Fibroblast of the aortic adventitia (primary cell): ENCODE data around the gene SMKR1. TPM values are rescaled to one million over a fixed set of nuclear protein-coding genes. Genes with fewer than 3 reads are reported as not detected.

Experiments used
- DNase-seq: peaks from one replicate; pipeline ENCODE4 v3.0.0-alpha.2; 2010; ENCODE audit warnings: low read depth
- H3K4me3 ChIP-seq: 2 replicates; pipeline ENCODE4 v1.5.1; 2011; ENCODE audit warnings: low read depth, mild to moderate bottlenecking, control low read depth, low read length, moderate library complexity
- total RNA-seq: library from RNA; depleted of rRNA; stranded (reverse); fragments of >200 nt; gene quantifications from 2 replicates; pipeline ENCODE4 v1.2.3, GENCODE V29; 2012; ENCODE audit warnings: low replicate concordance
- TF ChIP-seq, protein P1 (sequence below): IDR thresholded peaks from 2 replicates; pipeline ENCODE4 v1.5.1; 2011; ENCODE audit warnings: mild to moderate bottlenecking, low read length, control low read depth, inconsistent platforms; ENCODE audit not compliant: insufficient read depth

The SMKR1 gene
- total RNA-seq, 1 donor = 0.72 TPM

GRCh38 chr7:129482781-129483180 lies 19.6 kb upstream of the SMKR1 start:
- TF ChIP-seq, protein P1, sequence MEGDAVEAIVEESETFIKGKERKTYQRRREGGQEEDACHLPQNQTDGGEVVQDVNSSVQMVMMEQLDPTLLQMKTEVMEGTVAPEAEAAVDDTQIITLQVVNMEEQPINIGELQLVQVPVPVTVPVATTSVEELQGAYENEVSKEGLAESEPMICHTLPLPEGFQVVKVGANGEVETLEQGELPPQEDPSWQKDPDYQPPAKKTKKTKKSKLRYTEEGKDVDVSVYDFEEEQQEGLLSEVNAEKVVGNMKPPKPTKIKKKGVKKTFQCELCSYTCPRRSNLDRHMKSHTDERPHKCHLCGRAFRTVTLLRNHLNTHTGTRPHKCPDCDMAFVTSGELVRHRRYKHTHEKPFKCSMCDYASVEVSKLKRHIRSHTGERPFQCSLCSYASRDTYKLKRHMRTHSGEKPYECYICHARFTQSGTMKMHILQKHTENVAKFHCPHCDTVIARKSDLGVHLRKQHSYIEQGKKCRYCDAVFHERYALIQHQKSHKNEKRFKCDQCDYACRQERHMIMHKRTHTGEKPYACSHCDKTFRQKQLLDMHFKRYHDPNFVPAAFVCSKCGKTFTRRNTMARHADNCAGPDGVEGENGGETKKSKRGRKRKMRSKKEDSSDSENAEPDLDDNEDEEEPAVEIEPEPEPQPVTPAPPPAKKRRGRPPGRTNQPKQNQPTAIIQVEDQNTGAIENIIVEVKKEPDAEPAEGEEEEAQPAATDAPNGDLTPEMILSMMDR = no peak
- no peak for DNase-seq
- no peak overlapping the region for H3K4me3 ChIP-seq

GRCh38 chr7:129489491-129489890 lies 12.8 kb upstream of the SMKR1 start:
- TF ChIP-seq, protein P1 = no peak
- DNase-seq = peak; percentile 99
- H3K4me3 ChIP-seq = no peak overlapping the region

DNA sequence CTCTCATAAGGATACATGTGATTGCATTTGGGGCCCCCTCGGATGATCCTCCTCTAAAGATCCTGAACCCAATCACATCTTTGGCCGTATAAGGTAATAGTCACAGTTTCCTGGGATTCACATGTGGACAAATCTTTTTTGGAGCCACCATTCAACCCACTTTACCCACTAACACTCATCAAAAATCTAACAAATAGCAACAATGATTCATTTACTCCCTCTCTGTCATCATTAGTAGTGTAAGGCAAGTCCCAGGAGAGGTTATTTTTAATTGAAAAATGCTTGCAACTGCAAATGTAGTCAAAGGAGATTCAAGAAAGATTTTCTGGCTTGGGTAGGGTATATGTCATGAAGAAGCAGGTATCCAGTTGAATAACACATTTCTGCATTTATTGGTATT lies 9.9 kb upstream of the SMKR1 start:
- no peak overlapping the region for H3K4me3 ChIP-seq
- DNase-seq = no peak
- TF ChIP-seq, protein P1 = no peak

DNA sequence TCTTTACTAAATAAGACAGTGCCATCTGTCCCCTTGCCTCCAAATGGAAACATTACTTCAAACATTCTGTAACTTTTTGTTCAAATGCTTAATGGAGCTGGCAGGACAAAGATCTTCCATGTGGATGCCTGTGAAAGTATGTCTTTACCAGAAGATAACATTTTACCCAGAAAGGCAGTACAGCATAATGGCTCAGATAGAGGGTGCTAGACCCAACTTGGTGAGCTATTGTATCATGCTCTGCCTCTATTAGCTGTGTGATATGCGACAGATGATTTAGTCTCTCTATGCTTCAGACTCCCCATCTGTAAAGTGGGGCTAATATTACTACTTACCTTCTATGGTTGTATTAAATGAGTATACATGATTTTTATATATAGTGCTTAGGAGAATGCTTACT lies 8.8 kb upstream of the SMKR1 start:
- TF ChIP-seq, protein P1 = peak; percentile 32
- DNase-seq = peak; percentile 42
- H3K4me3 ChIP-seq = no peak overlapping the region

DNA sequence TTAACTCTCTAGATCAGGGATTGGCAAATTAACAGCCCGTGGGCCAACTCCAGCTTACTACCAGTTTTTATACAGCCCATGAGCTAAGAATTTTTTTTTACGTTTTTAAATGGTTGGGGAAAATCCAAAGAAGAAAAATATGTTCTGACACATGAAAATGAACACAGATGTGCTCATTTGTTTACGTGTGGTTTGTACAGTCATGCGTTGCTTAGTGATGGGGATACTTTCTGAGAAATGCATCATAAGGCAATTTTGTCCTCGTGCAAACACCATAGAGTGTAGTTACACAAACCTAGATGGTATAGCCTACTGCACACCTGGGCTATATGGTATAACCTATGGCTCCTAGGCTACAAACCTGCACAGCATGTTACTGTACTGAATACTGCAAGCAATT lies 8.3 kb upstream of the SMKR1 start:
- DNase-seq = peak; percentile 86
- TF ChIP-seq, protein P1 = no peak
- H3K4me3 ChIP-seq = no peak overlapping the region

- H3K4me3 ChIP-seq = no peak overlapping the region
- TF ChIP-seq, protein P1 = no peak
- DNase-seq = no peak
These were observed 6.3 kb upstream of the SMKR1 start for GRCh38 chr7:129495987-129496386.

- H3K4me3 ChIP-seq = no peak overlapping the region
- TF ChIP-seq, protein P1 = no peak
- no peak for DNase-seq
These were observed 5.7 kb upstream of the SMKR1 start for GRCh38 chr7:129496653-129497052.
